HEK293 (cell line): ENCODE results near the gene GALNT2.

ENCODE experiments used
- CTCF ChIA-PET: fragments of 350-600 bp; formaldehyde crosslinking; extraction: SDS; loops from one replicate; lab custom pipeline; 2021; ENCODE audit warnings: antibody characterized with exemption; lab: Yijun Ruan, JAX
- POLR2A ChIA-PET: fragments of 300-600 bp; formaldehyde crosslinking; extraction: SDS; loops from one replicate; lab custom pipeline; 2020; ENCODE audit warnings: antibody characterized with exemption, inconsistent platforms; lab: Yijun Ruan, JAX
- H3K27ac ChIP-seq: fragments of 200-500 bp; sonication (Bioruptor generic); 2 replicates; pipeline ENCODE4 v1.5.1; 2014; ENCODE audit warnings: low read depth, low read length, control low read depth, inconsistent platforms; ENCODE audit errors: extremely low read depth
- H3K36me3 ChIP-seq, 2 experiments: fragments of 200-500 bp in 1 of 2; sonication (Bioruptor generic) in 1 of 2; 1 replicate in 1 of 2; 2 replicates in 1 of 2; pipeline ENCODE4 v1.5.1; 2014 to 2017; ENCODE audit warnings: inconsistent platforms in 2 of 2, low read length in 2 of 2; ENCODE audit not compliant: control insufficient read depth in 2 of 2, insufficient read depth in 1 of 2
- H3K4me1 ChIP-seq: fragments of 200-500 bp; sonication (Bioruptor generic); 2 replicates; pipeline ENCODE4 v1.5.1; 2014; ENCODE audit warnings: mild to moderate bottlenecking, low read length, inconsistent platforms; ENCODE audit not compliant: control insufficient read depth, insufficient read depth
- H3K4me3 ChIP-seq: 2 replicates; pipeline ENCODE4 v1.5.1; 2011; ENCODE audit warnings: low read depth, mild to moderate bottlenecking, control low read depth, low read length, moderate library complexity
- H3K9me3 ChIP-seq: fragments of 200-500 bp; sonication (Bioruptor generic); 2 replicates; pipeline ENCODE4 v1.5.1; 2014; ENCODE audit warnings: low read depth, low read length, inconsistent platforms; ENCODE audit not compliant: control insufficient read depth, insufficient read depth
- MYNN ChIP-seq: fragments of 450-650 bp; formaldehyde crosslinking; IDR thresholded peaks from 2 replicates; pipeline ENCODE4 v1.5.1; 2016; ENCODE audit warnings: missing biosample characterization, missing genetic modification characterization, borderline replicate concordance
- ZBTB7A ChIP-seq: fragments of 450-650 bp; formaldehyde crosslinking; IDR thresholded peaks from 2 replicates; pipeline ENCODE4 v1.5.1; 2016; ENCODE audit warnings: low read depth, missing biosample characterization, missing genetic modification characterization
- ZFHX2 ChIP-seq: fragments of 450-650 bp; formaldehyde crosslinking; conservative IDR thresholded peaks from 2 replicates; pipeline ENCODE4 v1.5.1; 2016; ENCODE audit warnings: missing biosample characterization, missing genetic modification characterization
- ZIC2 ChIP-seq: fragments of 450-650 bp; formaldehyde crosslinking; IDR thresholded peaks from 2 replicates; pipeline ENCODE4 v1.5.1; 2016; ENCODE audit warnings: missing biosample characterization, missing genetic modification characterization
- ZNF132 ChIP-seq: fragments of 450-650 bp; formaldehyde crosslinking; IDR thresholded peaks from 2 replicates; pipeline ENCODE4 v1.5.1; 2017; ENCODE audit warnings: missing biosample characterization, missing genetic modification characterization, borderline replicate concordance
- ZNF133 ChIP-seq: fragments of 450-650 bp; formaldehyde crosslinking; IDR thresholded peaks from 2 replicates; pipeline ENCODE4 v1.5.1; 2016; ENCODE audit warnings: missing biosample characterization, missing genetic modification characterization
- ZNF146 ChIP-seq: fragments of 450-650 bp; formaldehyde crosslinking; IDR thresholded peaks from 2 replicates; pipeline ENCODE4 v1.5.1; 2016; ENCODE audit warnings: missing biosample characterization, missing genetic modification characterization
- ZNF391 ChIP-seq: fragments of 450-650 bp; formaldehyde crosslinking; IDR thresholded peaks from 2 replicates; pipeline ENCODE4 v1.5.1; 2016; ENCODE audit warnings: low read depth, missing biosample characterization, missing genetic modification characterization, borderline replicate concordance
- ZNF660 ChIP-seq: fragments of 450-650 bp; IDR thresholded peaks from 2 replicates; pipeline ENCODE4 v1.5.1; 2018; ENCODE audit warnings: missing biosample characterization, mild to moderate bottlenecking, missing genetic modification characterization
- ZNF701 ChIP-seq: fragments of 450-650 bp; formaldehyde crosslinking; IDR thresholded peaks from 2 replicates; pipeline ENCODE4 v1.5.1; 2016; ENCODE audit warnings: missing biosample characterization, missing genetic modification characterization
- ZNF843 ChIP-seq: fragments of 450-650 bp; formaldehyde crosslinking; IDR thresholded peaks from 2 replicates; pipeline ENCODE4 v1.5.1; 2016; ENCODE audit warnings: missing biosample characterization, missing genetic modification characterization
- TF ChIP-seq, protein P1 (sequence below): fragments of 450-650 bp; formaldehyde crosslinking; IDR thresholded peaks from 2 replicates; pipeline ENCODE4 v1.5.1; 2016; ENCODE audit warnings: missing biosample characterization, missing genetic modification characterization
- TF ChIP-seq, protein P2 (sequence below): fragments of 450-650 bp; formaldehyde crosslinking; IDR thresholded peaks from 2 replicates; pipeline ENCODE4 v1.5.1; 2017; ENCODE audit warnings: missing biosample characterization, missing genetic modification characterization
- TF ChIP-seq, protein P3 (sequence below): fragments of 450-650 bp; formaldehyde crosslinking; IDR thresholded peaks from 2 replicates; pipeline ENCODE4 v1.5.1; 2016; ENCODE audit warnings: missing biosample characterization, missing genetic modification characterization, low read depth
- TF ChIP-seq, protein P4 (sequence below): fragments of 450-650 bp; formaldehyde crosslinking; IDR thresholded peaks from 2 replicates; pipeline ENCODE4 v1.5.1; 2016; ENCODE audit warnings: missing biosample characterization, missing genetic modification characterization, borderline replicate concordance
- TF ChIP-seq, protein P5 (sequence below): fragments of 450-650 bp; formaldehyde crosslinking; IDR thresholded peaks from 2 replicates; pipeline ENCODE4 v1.5.1; 2016; ENCODE audit warnings: missing biosample characterization, missing genetic modification characterization

The GALNT2 gene

DNA sequence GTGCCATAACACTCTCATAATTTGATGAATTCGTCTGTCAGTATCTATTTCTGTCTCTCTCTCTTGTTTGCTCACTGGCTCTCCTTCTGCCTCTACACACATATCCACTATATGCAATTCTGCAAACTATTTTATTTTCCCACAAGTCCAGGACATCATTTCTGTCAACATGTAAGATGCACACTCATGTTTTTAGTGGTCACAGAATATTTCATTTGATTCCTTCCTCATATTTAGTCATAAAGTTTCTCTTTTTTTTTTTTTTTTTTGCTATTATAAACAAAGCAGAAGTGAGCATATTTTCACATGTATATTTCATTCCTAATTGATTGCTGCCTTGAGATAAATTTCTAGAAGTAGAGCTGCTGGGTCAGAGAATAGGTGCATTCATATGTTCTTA lies 193.8 kb downstream of the GALNT2 start:
- H3K9me3 ChIP-seq = no peaks in the 10 kb centered on the region
- TF ChIP-seq, protein P1, sequence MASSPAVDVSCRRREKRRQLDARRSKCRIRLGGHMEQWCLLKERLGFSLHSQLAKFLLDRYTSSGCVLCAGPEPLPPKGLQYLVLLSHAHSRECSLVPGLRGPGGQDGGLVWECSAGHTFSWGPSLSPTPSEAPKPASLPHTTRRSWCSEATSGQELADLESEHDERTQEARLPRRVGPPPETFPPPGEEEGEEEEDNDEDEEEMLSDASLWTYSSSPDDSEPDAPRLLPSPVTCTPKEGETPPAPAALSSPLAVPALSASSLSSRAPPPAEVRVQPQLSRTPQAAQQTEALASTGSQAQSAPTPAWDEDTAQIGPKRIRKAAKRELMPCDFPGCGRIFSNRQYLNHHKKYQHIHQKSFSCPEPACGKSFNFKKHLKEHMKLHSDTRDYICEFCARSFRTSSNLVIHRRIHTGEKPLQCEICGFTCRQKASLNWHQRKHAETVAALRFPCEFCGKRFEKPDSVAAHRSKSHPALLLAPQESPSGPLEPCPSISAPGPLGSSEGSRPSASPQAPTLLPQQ (tag by site-specific recombination) = no peak
- TF ChIP-seq ZNF146 (tag by site-specific recombination) (no peak), ZNF391 (tag by site-specific recombination) (no peak), ZFHX2 (tag by site-specific recombination) (no peak)
- CTCF ChIA-PET = no interaction called here
- H3K4me3 ChIP-seq = no peak overlapping the region
- H3K27ac ChIP-seq = no peak overlapping the region
- no peaks in the 10 kb centered on the region for H3K4me1 ChIP-seq
- POLR2A ChIA-PET = interaction anchor here (0.7 kb wide), 1 partner anchor 811 kb away, joined by 4 read pairs; no protein-coding TSS in a partner anchor
- H3K36me3 ChIP-seq = peaks cover 0 to 40% of the 10 kb centered on the region in 2 experiments; a peak in 1 of 3 replicates

DNA sequence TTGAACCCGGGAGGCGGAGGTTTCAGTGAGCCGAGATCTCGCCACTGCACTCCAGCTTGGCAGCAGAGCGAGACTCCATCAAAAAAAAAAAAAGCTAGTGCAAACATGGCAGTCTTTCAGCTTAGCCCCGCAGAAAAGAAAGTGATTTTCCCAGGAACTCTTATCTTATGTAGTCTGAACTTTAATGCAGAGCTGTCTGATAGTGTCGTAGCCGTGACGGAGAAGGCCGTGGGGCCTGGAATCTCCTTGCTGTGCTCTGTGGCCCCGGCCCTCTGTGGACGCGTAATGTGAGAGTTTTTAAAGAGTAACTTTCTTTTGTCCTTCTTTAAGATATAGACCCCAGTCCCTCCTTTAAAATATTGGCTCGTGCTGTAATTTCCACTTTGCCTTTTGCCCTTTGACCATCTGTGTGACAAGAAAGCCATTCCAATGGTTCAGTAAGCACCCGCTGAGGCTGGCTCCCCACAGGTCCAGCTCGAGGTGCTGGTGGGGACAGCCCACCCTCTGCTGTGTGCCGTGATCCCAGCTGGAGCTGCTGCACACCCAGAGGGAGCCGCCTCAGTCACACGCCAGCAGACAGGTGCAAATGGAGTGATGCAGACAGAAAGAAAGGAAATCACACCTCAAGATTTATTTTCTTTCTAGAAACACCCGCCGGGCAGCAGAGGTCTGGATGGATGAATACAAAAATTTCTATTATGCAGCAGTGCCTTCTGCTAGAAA lies 195.1 kb downstream of the GALNT2 start:
- Histone ChIP-seq H3K36me3 (peaks cover 0 to 39% of the 10 kb centered on the region in 2 experiments; a peak in 1 of 3 replicates), H3K9me3 (no peaks in the 10 kb centered on the region), H3K4me1 (no peaks in the 10 kb centered on the region), H3K4me3 (no peak overlapping the region), H3K27ac (no peak overlapping the region)
- TF ChIP-seq ZIC2 (tag by site-specific recombination) (peak; percentile 34), ZNF701 (tag by site-specific recombination) (no peak)
- ChIA-PET CTCF (interaction anchor here (0.6 to 1.6 kb wide), 2 partner anchors 9 to 1382 kb away, joined by 3 to 4 read pairs; no protein-coding TSS in a partner anchor), POLR2A (no interaction called here)

DNA sequence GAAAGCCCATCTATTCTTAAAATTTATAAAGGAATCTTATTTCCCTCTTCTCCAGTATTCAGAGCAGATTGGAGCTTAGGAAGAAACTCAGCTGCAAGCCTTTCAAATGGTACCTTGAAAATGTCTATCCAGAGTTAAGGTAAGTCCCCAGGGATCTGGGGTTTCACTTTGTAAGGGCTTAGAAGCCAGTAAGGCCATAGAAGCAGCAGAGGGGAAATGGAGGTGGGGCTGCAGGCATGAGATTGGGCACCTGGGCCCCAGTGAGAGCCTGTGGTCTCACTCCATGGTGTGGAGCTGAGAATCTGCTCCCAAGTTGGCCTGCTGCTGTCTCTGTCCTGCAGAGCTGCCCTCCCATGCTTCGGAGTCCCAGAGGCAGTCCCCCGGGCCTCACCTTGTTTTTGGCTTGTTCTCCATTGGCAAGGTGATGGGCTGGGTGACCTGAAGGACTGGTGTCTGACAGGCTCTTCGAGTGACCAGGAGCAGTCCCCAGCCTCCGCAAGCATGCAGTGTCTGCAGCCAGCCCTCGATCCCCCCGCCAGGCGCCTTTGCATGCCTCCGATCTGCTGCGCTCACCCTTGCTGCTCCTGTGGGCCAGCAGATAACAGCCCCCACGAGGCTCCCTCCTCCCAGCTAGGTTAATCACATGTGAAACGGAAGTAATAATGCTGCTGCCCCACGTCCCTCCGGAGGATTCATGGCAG lies 196.0 kb downstream of the GALNT2 start:
- CTCF ChIA-PET = interaction anchor here (0.7 to 1.6 kb wide), 3 partner anchors 9 to 615 kb away, joined by 3 read pairs; no protein-coding TSS in a partner anchor
- no peak overlapping the region for H3K4me3 ChIP-seq
- peaks cover 0 to 35% of the 10 kb centered on the region in 2 experiments; a peak in 1 of 3 replicates for H3K36me3 ChIP-seq
- H3K27ac ChIP-seq = no peak overlapping the region
- H3K9me3 ChIP-seq = no peaks in the 10 kb centered on the region
- no peaks in the 10 kb centered on the region for H3K4me1 ChIP-seq
- POLR2A ChIA-PET = no interaction called here
- TF ChIP-seq, protein P2, sequence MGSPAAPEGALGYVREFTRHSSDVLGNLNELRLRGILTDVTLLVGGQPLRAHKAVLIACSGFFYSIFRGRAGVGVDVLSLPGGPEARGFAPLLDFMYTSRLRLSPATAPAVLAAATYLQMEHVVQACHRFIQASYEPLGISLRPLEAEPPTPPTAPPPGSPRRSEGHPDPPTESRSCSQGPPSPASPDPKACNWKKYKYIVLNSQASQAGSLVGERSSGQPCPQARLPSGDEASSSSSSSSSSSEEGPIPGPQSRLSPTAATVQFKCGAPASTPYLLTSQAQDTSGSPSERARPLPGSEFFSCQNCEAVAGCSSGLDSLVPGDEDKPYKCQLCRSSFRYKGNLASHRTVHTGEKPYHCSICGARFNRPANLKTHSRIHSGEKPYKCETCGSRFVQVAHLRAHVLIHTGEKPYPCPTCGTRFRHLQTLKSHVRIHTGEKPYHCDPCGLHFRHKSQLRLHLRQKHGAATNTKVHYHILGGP = no peak
- TF ChIP-seq ZNF133 (tag by site-specific recombination) (no peak), MYNN (tag by site-specific recombination) (no peak), ZBTB7A (tag by site-specific recombination) (no peak), ZNF843 (no peak), ZIC2 (tag by site-specific recombination) (no peak), ZNF660 (no peak), ZNF132 (tag by site-specific recombination) (no peak)
- TF ChIP-seq, protein P3, sequence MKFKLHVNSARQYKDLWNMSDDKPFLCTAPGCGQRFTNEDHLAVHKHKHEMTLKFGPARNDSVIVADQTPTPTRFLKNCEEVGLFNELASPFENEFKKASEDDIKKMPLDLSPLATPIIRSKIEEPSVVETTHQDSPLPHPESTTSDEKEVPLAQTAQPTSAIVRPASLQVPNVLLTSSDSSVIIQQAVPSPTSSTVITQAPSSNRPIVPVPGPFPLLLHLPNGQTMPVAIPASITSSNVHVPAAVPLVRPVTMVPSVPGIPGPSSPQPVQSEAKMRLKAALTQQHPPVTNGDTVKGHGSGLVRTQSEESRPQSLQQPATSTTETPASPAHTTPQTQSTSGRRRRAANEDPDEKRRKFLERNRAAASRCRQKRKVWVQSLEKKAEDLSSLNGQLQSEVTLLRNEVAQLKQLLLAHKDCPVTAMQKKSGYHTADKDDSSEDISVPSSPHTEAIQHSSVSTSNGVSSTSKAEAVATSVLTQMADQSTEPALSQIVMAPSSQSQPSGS (tag by site-specific recombination) = no peak
- TF ChIP-seq, protein P4, sequence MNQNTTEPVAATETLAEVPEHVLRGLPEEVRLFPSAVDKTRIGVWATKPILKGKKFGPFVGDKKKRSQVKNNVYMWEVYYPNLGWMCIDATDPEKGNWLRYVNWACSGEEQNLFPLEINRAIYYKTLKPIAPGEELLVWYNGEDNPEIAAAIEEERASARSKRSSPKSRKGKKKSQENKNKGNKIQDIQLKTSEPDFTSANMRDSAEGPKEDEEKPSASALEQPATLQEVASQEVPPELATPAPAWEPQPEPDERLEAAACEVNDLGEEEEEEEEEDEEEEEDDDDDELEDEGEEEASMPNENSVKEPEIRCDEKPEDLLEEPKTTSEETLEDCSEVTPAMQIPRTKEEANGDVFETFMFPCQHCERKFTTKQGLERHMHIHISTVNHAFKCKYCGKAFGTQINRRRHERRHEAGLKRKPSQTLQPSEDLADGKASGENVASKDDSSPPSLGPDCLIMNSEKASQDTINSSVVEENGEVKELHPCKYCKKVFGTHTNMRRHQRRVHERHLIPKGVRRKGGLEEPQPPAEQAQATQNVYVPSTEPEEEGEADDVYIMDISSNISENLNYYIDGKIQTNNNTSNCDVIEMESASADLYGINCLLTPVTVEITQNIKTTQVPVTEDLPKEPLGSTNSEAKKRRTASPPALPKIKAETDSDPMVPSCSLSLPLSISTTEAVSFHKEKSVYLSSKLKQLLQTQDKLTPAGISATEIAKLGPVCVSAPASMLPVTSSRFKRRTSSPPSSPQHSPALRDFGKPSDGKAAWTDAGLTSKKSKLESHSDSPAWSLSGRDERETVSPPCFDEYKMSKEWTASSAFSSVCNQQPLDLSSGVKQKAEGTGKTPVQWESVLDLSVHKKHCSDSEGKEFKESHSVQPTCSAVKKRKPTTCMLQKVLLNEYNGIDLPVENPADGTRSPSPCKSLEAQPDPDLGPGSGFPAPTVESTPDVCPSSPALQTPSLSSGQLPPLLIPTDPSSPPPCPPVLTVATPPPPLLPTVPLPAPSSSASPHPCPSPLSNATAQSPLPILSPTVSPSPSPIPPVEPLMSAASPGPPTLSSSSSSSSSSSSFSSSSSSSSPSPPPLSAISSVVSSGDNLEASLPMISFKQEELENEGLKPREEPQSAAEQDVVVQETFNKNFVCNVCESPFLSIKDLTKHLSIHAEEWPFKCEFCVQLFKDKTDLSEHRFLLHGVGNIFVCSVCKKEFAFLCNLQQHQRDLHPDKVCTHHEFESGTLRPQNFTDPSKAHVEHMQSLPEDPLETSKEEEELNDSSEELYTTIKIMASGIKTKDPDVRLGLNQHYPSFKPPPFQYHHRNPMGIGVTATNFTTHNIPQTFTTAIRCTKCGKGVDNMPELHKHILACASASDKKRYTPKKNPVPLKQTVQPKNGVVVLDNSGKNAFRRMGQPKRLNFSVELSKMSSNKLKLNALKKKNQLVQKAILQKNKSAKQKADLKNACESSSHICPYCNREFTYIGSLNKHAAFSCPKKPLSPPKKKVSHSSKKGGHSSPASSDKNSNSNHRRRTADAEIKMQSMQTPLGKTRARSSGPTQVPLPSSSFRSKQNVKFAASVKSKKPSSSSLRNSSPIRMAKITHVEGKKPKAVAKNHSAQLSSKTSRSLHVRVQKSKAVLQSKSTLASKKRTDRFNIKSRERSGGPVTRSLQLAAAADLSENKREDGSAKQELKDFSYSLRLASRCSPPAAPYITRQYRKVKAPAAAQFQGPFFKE = no peak
- TF ChIP-seq, protein P5, sequence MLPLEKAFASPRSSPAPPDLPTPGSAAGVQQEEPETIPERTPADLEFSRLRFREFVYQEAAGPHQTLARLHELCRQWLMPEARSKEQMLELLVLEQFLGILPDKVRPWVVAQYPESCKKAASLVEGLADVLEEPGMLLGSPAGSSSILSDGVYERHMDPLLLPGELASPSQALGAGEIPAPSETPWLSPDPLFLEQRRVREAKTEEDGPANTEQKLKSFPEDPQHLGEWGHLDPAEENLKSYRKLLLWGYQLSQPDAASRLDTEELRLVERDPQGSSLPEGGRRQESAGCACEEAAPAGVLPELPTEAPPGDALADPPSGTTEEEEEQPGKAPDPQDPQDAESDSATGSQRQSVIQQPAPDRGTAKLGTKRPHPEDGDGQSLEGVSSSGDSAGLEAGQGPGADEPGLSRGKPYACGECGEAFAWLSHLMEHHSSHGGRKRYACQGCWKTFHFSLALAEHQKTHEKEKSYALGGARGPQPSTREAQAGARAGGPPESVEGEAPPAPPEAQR (tag by site-specific recombination) = no peak
